DMS53 (cell line): Measurements from ENCODE around the gene MMP23B.
"Not testable (repeated sequence)": the region's sequence is repeated elsewhere in the genome, so short reads cannot be mapped to it uniquely, and the experiment has no call there.

ENCODE experiments used
- DNase-seq: peaks from one replicate; lab custom pipeline; 2025; lab: John Stamatoyannopoulos, UW

The MMP23B gene

DNA sequence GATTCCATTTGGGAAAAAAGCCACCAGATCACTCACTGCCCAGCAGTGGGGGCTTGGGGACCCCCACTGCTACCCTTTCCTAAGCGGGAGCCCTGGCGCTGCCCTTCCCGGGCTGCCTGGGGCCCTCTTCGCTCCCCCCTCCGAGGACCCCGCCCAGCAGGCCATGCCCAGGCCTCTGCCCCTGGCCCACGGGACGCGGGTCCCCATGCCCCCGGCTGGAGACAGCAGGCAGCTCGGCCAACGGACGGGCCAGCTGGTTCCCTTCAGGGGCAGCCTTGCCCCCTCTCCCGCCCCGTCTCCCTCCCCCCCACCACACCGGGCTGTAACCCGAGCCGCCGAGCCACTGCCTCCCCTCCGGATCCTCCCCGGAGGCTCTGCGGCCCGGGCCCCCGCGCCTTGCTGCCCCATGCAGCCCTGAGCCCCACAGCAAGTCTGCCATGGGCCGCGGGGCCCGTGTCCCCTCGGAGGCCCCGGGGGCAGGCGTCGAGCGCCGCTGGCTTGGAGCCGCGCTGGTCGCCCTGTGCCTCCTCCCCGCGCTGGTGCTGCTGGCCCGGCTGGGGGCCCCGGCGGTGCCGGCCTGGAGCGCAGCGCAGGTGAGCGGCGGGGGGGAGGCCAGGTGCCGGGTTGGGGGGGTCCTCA, at the start of gene MMP23B:
Gene MMP23B (plus strand): TSS at position 392 of the 639 bp plus-strand sequence. CDS start 46 bp downstream, at position 438.
- DNase-seq = peak; percentile 38

DNA sequence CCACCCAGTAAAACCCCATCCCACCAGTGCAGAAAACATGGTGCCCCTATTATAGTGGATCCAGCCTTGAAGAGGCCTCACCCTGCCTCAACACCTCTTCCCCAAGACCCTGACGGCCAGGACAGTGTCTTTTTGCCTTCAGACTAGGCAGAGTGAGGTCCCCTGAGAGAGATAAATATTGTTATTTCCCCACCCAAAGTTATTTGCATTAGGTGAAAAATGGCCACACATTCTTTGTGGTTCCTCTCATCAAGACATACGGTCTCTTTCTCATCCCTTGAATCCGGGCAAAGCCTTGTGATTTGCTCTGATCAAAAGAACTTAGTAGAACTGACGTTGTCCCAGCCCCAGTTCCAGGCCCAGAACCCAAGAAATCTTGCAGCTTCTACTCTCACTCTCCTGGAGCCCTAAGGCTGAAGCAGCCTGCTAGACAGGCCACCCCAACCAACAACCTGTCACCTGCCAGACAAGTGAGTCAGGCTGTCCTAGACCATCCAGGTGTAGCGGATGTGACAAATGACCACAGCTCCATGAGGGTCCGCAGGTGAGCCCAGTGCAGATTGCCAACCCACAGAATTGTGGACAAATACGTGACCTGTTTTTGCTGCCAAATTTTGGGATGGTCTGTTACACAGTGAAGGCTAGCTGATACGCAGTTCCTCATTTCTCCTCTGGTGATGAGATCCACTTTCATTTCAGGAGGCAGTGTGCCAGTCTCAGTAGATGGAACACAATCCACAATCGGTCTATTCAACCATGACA, 49.2 kb upstream of the MMP23B start:
- no peak for DNase-seq

DNA sequence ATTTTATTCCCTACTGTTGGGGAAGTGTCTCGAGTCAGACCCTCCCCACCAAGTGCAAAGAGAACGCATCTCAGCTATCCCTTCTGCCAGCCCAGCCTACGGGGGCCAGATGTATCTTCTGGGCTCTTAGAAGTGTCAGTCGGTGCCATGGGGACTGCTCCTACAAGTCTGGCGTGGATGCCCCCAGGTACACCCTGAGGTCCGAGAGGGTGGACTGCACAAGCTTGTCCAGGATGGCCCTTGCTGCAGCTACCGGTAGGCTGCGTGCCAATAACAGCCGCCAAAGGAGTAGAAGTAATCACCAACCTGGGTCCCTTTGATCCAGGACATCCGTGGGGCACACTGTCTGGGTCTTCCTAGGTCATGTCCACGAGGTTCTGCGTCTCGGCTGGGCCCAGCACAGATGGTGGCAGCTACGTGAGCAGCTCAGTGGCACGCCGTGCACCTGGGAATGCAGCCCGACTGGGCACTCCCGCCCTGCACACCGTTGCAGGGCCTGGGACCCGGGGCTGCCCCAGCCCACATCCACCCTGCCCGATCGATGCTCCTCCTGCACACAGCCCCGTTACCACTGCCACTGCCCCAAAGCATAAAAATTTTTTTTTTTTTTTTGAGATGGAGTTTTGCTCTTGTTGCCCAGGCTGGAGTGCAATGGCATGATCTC, 48.5 kb upstream of the MMP23B start:
- DNase-seq = no peak

DNA sequence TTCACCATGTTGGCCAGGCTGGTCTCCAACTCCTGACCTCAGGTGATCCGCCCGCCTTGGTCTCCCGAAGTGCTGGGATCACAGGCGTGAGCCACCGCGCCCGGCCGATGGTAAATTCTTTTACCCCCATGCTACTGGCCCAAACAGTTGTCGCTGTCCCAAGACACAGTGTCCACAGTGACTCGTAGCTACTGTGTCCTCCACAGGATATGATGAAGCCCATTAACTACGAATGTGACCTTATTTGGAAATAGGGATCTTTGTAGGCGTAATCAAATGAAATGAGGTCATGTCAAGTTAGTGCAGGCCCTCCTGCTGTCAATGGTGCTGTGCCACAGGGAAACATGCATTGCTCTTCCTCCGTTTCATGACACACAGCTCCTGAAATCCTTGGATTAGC, 40.5 kb upstream of the MMP23B start:
- DNase-seq = peak; percentile 57

DNA sequence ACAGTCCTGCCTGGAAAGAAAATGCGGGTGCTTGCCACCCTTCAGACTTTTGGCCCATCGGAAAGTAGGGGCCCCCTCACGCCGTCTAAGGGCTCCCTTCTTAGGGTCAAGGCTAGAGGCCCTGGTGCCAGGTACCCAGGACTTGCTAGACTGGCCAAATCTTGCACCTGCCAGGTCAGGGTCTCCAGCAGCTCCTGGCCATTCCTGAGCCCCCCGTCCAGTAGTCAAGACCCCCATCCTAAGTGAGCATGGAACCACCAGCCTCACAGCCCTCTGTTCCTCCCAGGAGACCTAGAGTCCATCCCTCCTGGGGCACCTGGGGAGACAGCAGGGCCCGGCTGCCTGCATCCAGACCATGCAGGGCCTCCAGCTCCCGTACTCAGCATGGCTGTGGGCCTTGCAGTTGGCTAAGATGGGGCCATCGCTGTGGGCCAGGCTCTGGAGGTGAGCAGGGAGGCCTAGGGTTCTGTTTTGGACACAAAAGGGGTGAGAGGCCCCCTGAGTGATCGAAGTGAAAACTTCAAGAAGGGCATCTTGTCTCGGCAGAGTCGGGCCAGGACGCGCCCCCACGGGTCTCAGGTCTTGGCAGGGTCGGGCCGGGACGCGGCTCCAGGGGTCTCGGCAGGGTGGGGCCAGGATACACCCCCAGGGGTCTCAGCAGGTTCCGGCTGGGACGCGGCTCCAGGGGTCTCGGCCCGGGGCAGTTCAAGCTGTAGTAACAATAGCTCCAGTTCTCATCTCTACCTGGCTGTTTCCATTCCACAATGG, 38.0 kb upstream of the MMP23B start:
- no peak for DNase-seq

DNA sequence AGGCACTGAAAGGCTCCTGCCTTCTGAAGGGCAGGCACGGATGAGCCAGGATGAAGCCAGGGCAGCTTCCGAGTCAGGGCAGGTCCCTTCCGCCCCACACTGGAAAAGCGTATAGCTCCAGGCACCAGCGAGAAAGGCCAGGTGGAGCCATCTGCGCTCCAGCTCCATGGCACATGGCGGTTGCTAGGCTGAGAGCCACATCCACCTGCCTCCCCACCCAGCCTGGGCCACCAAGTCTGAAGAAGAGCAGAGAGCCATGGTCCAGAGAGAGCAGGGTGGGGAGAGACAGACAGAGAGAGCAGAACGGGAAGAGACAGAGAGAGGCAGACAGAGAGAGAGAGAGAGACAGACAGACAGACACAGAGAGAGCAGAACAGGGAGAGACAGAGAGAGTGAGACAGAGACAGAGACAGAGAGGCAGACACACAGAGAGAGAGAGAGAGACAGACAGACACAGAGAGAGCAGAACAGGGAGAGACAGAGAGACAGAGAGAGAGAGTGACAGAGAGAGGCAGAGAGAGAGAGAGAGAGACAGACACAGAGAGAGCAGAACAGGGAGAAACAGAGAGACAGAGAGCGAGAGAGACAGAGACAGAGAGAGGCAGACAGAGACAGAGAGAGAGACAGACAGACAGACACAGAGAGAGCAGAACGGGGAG, 37.2 kb upstream of the MMP23B start:
- peak; percentile 95 for DNase-seq

DNA sequence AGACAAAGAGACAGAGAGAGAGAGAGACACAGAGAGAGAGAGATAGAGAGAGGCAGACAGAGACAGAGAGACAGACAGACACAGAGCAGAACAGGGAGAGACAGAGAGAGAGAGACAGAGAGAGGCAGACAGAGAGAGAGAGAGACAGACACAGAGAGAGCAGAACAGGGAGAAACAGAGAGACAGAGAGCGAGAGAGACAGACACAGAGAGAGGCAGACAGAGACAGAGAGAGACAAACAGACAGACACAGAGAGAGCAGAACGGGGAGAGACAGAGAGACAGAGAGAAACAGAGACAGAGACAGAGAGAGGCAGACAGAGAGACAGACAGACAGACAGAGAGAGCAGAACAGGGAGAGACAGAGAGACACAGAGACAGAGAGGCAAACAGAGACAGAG, 36.6 kb upstream of the MMP23B start:
- not testable (repeated sequence) for DNase-seq

DNA sequence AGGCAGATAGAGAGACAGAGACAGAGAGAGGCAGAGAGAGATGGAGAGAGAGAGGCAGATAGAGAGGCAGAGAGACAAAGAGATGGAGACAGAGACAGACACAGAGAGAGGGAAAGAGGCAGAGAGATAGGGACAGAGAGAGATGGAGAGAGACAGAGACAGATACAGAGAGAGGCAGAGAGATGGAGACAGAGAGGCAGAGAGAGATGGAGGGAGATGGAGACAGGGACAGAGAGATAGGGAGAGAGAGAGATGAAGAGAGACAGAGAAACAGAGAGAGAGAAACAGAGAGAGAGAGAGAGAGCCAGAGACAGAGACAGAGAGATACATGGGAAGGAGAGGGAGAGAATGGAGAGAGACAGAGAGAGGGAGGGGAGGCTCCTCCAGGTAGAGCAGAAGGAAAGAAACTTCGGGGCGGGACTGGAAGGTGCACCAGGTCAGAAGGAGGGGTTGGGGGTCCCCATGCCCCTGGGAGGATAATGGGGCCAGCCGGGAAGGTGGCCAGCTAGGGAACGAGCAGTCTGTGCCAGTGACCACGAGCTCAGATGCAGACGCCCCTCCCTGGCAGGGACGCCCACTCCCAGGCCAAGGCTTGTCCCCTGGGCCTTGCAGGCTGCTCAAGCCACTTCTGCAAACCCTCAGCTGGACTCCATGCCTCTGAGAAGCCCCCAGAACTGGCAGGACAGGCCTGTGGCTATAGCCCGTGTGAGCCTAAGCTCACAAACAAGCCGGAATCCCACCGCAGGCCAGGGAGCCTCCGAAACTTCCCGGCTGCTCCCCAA, 35.3 kb upstream of the MMP23B start:
- no peak for DNase-seq

DNA sequence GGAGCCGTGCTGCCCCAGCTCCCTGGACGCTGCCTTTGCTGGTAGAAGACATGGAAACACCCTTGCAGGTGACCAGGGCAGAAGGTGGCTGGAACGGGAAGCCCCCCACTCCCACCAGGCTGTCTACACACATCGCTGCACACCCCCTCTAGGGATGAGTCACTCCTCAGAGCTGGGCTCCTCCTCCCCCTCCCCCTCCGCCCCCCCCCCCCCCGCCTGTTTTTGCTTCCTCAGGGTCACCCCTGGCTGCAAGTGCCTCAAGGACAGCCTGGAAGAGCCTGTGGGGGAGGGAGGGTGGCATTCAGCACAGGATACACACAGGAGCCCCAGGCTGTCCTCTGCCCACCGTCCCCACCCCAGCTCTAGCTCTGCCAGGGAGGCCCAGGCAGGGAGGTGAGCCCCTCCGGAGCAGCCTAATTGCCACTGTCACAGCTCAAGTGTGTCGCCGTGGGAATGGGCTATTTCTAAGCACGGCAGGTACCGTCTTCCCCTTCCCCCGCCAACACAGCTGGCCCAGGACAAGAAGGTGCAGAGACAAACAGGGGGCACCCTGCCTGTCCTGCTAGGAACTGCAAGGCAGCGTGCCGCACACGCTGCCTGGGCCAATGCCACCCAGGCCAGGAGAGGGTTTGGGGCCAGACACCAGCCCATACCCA, 34.6 kb upstream of the MMP23B start:
- DNase-seq = peak; percentile 81

DNA sequence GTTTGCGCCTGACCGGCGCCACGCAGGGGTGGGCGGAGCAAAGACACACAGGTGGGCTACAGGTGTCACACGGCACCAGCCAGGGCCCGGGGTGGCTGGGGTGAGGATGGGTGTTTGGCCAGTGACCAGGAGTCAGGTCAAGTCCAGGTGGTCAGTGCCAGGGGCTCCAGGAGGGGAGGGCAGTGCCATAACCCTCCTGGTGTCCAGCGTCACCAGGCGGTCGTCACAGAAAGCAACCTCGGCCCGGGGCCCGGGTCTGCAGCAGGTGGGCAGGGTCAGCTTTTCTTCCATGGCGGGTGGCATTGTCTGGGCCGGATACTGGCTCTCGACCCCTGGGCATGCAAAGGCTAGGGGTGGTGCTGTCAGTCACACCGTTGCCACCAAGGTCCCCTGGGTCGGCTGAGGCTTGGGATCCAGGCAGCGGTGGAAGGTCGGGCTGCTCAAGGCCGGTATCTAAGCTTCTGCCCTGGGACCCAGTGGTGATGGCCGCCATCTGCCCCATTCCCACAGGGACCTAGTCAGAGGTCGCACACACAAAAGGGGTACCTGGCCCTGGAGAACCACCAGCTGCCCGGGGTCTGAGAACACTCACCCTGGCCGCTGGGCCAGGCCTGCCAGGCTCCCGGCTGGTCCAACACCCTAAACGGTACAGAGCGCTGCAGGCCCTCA, 33.8 kb upstream of the MMP23B start:
- DNase-seq = peak; percentile 61

DNA sequence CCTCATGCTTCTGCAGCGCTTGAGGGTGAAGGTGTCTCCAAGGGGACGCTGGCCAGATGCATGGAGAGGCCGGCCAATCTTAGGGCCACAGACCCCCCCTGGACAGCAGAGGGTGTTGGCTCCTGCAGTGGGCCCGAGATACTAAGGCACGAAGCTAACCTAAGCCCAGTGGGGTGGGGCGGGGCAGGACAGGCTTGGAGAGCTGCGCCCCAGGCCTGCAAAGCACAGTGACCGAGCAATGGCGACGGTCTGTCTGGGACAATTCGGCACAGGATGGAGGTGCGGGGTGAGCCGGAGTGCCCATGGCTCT, 33.3 kb upstream of the MMP23B start:
- no peak for DNase-seq

DNA sequence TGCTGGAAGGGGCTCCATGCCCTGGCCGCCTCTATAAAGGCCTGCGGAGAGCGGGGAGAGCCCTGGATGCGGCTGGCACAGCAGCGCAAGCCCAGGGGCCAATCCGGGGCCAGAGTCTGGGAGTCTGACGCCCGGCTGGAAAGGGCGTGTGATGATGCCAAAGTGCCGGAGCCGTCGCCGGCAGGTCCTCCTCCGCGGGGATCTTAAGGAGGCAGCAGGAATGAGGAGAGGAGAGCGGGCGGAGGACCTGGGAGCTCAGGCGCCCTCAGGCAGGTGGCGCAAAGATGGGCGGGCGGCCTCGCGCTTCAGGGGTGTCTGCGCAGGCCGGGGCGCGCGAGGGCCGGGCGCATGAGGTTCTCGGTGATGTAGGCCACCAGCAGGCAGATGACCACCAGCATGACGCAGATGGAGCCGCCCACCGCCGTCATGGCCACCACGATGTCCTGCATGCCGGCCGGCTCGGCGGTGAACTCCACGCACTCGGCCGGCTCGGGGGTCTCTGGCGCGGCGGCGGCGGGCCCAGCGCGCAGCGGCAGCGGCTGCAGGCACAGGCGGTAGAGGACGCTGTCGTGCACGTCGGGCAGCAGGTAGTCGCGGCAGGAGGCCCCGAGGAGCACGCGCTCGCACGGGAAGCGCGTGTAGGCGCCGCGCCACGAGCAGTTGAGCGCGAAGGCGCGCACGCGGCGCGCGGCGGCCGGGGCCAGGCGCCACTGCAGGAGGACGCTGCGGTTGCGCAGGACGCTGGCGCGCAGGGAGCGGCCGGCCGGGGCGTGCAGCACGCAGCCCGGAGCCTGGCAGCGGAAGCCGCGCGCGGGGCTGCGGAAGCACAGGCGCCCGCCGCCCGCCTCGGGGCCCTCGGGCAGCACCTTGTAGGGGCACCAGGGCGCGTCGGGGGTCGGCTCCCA, 32.7 kb upstream of the MMP23B start:
- peak; percentile 78 for DNase-seq

DNA sequence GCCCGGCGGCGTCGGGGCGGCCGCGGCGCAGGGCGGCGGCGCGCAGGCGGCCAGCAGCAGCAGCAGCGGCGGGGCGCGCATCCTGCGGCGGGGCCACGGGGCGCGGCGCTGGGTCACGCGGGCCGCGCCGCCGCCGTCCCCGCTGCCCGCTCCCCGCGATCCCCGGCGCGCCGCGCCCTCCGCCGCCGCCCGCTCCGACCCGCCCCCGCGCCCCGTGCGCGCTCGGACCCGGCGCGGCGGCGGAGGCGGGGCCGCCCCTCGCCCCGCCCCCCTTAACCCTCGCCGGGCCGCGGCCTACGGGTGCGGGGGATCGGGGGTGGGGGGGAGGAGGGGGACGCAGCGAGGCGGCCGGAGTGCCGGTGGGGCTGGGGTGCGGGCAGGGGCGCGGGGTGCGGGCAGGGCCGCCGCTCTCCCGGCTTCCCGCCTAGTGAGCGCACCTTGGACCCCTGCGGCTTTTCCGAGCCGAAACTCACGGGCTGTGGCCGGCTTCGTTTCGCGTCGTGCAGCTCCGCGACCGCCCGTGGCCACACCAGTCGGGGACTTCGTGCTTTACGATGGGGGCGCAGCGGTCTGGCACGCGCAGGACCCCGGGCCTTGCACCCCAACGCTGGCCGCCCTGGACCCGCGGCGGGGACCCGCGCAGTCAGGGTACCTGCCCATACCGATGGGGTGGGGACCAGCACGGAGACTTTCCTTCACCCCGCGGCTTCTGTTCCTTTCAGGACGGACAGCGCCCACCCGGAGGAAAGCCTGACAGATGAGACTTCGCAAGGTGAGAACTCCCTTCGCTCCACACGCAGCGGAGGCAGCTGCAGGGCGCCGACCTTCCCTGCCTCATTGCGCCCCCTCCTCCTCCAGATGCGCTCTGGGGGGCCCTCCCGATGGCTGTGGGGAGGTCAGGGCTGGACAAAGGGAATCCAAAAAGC, 31.8 kb upstream of the MMP23B start, which contains the start of gene FNDC10:
Gene FNDC10 (minus strand): TSS at position 201 of the 926 bp plus-strand sequence. CDS start 120 bp downstream, at position 81.
- peak; percentile 69 for DNase-seq

DNA sequence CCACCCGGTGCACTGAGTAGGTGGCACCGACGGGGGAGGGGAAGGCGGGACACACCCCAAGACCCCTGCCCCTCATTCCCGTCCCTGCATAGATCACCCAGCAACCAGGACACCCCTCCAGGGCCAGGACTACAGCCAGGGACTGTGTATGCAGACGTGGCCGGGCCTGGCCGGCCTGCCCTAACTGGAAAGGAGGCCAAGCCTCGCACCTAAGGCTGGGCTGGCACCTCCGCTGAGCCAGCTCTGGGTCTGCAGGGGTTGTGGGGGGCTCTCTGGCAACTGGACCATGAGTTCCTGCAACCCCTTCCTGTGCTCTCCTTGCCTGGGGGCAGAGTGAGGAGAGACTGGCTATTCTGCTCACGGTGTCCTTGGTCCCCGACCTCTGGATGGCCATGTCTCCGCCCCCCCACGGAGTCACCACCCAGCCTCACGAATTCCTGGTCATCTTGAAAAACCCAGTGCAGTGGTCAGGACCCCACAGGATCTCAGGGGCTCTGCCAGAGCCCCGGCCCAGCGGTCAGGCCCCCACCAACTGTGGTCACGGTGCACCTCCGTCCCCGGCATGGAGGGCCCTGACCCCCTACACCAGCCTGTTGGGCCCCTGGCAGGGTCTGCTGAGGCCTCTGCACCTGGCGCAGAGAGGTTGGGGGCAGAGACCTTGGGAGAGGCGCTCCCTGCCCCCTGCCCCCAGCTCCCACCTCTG, 31.0 kb upstream of the MMP23B start:
- DNase-seq = no peak

DNA sequence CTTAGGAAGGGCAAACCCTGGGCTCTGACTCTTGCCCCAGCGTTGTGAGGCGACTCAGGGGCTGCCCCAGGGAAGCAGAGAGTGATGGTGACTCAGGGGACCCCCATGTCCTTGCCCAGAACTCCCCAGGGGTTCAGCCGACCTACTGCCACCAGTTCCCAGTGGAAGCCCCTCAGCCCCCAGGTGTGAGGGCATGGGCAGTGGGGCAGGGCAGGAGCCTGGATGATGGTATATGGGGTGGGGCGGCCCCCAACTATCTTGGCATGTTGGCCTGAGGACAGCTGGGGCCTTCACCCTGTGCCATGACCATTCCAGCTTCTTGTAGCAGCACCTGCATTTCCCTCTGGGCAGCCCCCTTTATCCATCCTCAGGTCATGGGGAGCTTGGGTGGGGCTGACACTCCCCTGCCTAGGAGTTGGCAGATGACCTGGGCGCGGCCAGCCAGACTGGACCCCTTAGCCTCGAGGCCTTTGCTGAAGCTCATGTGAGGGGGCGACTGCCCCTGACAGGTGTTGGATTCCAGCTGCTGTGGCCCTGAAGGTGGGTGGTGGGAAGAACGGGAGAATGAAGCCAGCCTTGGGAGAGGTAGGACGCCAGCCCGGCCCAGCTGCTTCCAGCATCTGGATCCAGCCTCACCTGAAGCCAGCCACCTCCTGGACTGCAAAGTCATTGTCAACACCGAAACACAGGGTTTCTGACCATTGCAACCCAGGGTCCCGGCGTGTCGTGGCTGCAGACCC, 30.2 kb upstream of the MMP23B start:
- no peak for DNase-seq

DNA sequence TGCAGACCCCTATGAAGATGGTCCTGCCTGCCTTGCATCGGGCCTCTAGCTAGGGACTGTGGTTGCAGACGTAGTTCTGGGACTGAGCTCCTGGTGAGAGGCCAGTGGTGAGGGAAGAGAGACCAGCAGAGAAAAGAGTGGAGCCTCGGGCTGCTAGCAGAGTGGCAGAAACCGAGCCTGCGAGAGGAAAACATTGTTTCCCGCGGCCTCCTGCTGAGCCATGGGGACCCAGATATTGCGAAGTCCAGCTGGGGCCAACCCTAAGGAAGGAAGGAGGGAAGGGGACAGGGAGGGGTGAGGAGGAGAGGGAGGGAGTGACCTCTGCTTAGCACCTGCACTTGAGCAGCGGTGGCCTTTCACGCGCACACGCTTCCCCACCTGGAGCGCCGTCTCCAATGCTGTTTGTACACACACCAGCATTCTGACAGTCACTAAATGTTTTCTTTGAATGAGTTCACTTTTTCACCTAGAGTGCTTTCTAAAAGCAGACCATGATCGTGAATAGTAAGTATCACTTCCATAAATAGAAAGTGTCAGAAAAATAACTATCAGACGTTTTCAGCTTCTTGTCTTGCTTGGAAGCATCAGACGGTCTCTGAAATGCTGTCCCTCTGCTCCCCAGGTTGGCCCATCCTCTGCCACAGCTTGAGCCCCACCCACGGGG, 29.5 kb upstream of the MMP23B start:
- DNase-seq = peak; percentile 48
